GF-D8 (cell line): ENCODE measurements around the gene NLRC5.
"Not testable (repeated sequence)": the region's sequence is repeated elsewhere in the genome, so short reads cannot be mapped to it uniquely, and the experiment has no call there.

Experiments used
- DNase-seq: peaks from one replicate; lab custom pipeline; 2025; lab: John Stamatoyannopoulos, UW

Gene NLRC5

DNA sequence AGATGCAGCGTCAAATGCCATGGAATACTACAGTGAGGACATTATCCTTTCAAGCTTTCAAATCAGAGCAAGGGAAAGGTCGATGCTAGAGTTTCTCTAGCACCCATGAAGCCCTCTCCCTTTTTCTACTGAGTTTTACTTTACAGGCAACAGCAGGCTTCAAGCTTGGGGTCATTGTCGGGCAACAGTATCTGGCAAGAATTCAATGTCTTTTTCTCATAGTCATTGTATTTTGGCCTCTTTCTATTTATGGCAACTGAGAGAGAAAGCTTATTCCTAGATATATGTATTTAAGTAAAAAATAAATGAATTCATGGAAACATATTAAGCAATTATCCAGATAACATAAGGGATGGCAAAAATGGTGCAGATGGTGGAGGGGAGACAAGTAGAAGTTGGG is 28.0 kb upstream of the NLRC5 start:
- no peak for DNase-seq

- no peak for DNase-seq
Measured at GRCh38 chr16:56961851-56962281, 27.5 kb upstream of the NLRC5 start, which contains the start of gene CETP. Gene CETP (plus strand): TSS chr16:56961950. CDS start chr16:56961980, 30 bp downstream.

- DNase-seq, result peak; percentile 53
Measured at GRCh38 chr16:56964243-56965148, 24.9 kb upstream of the NLRC5 start.

DNA sequence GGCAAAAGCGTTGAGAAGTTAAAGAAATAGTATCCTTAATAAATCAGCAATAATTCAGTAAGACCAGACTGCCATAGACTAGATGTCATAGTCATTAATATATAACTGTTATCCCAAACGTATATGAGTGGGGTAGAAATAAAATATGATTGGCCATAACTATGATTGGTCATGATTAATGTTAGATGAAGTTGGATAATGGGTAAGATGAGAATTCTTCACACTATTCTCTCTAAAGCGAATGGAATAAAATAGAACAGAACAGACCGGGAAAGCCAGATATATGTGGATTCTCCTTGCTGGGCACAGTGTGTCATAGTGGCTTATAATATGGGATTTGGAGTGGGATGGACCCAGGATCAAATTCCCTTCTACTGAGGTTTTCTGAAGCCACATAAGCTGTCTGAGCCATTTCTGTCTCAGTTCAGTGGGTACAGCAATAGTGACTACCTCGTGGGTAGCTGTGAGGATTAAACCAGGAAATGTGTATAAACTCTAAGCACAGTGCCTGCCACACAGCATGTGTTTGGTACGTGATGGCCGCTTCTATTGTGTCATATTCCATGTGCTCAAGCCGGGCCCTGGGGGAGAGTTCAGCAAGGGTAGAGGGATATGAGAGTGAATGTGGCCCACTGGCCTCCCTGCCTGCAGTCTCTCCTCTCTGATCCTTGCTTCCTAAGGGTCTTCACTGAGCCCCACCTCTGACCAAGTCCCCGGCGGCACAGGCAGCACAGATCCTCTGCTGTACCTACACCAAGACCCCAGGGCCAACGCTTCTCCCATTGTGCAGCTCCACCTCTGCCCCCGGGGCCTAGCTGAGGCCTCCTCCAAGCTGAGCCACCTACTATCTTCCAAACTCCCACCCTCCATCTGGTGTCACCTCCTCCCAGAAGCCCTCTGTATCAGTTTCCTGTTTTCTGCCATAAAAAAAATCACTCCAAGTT is 23.9 kb upstream of the NLRC5 start:
- DNase-seq, result peak; percentile 36

- no peak for DNase-seq
Measured at GRCh38 chr16:56966093-56966475, 23.3 kb upstream of the NLRC5 start.

- DNase-seq, result no peak
Measured at GRCh38 chr16:56967733-56968132, 21.6 kb upstream of the NLRC5 start.

- DNase-seq, result no peak
Measured at GRCh38 chr16:56969769-56970168, 19.6 kb upstream of the NLRC5 start.

- DNase-seq, result no peak
Measured at GRCh38 chr16:56970934-56971767, 18.2 kb upstream of the NLRC5 start.

DNA sequence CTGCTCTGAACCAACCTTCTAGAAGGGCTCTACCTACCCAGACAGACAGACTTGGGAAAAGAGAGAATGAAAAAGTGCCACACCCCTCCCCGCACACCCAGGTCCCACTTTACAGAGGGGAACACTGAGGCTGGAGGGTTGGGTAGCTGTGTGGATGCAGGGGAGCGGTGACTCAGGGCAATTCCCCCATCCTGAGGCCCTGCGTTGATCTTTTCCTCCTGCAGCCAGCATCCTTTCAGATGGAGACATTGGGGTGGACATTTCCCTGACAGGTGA is 17.7 kb upstream of the NLRC5 start:
- no peak for DNase-seq

GRCh38 chr16:56972403-56973293 is 16.7 kb upstream of the NLRC5 start:
- DNase-seq, result no peak

- DNase-seq, result no peak
Measured at GRCh38 chr16:56973294-56973689, 16.1 kb upstream of the NLRC5 start.

DNA sequence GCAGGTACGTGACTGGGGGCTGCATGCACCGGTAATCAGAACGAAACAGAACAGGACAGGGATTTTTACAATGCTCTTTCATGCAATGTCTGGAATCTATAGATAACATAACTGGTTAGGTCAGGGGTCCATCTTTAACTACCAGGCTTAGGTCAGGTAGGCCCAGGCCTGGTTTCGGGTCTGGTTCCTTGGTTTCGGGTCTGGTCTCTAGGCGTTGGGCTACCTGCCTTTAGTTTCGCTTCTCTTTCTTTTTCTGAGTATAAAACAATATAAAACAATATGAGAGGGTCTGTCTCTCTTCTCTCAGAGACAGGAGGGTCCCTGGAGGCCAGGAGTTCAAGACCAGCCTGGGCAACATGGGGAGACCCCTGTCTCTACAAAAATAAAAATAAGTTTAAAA is 15.5 kb upstream of the NLRC5 start:
- not testable (repeated sequence) for DNase-seq

- no peak for DNase-seq
Measured at GRCh38 chr16:56974549-56975300, 14.6 kb upstream of the NLRC5 start.

DNA sequence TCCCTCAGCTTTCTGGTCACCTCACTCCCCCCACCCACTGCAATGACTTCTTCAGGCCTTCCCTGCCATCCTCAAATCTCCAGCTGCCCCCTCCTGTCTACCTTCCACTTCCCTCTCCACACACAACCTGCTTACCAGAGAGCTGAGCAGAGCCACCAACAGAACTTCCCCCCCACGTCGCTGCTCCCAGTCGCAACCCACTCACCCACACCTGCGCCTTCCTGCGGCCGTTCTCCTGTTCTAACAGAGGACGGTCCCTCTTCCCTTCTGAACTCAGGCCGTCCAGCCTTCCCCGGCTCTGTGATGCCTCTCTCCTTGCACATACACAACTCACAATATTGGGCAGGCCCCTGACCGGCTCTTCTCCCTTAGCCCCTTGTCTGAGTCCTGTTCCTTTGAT is 13.6 kb upstream of the NLRC5 start:
- no peak for DNase-seq

- DNase-seq, result no peak
Measured at GRCh38 chr16:56977216-56977615, 12.1 kb upstream of the NLRC5 start.

DNA sequence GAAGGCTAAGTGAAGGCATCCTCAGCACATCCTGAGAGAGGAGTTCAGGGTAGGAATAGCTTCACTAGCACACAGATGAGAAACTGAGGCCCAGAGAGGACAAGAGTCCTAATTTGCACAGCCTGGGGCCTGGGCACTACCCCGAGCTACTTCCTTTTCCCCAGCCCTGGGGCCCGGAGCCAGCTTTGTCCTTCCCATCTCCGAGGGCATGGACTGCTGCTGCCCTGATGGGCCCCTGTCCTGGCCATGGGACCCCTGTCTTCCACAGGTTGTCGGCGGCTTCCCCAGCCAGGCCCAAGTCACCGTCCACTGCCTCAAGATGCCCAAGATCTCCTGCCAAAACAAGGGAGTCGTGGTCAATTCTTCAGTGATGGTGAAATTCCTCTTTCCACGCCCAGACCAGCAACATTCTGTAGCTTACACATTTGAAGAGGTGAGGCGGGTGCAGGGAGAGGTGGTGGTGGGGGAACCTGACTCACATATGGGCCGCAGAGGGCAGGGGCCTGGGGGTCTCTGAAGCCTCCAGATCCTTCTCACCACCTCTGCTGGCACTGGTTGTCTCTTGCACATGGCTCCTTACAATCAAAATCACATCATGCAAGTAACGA is 11.4 kb upstream of the NLRC5 start:
- DNase-seq, result no peak

DNA sequence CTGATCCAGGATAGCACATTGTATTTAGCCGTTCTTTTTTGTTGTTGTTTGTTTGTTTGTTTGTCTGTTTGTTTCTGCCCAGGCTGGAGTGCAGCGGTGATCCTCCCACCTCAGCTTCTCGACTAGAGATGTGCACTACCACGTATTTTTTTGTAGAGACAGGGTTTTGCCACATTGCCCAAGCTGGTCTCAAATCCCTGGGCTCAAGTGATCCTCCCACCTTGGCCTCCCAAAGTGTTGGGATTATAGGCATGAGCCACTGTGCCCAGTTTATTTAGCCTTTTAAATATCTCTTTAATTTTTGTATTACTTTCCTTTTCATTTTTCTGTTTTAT is 9.2 kb upstream of the NLRC5 start:
- DNase-seq, result no peak

GRCh38 chr16:56980792-56981724 is 8.3 kb upstream of the NLRC5 start:
- no peak for DNase-seq

- no peak for DNase-seq
Measured at GRCh38 chr16:56981729-56982271, 7.6 kb upstream of the NLRC5 start.
